HepG2 (cell line): ENCODE data around the gene AANAT. TPM values are rescaled to one million over a fixed set of nuclear protein-coding genes. Genes with fewer than 3 reads are reported as not detected.
A peak's percentile ranks its signal among the peaks of the same experiment; 100 is the strongest.

Experiments
- CCDC6 ChIP-seq: sonication (generic); formaldehyde crosslinking; IDR thresholded peaks from 2 replicates; pipeline ENCODE4 v1.8.1; 2022; ENCODE audit warnings: mild to moderate bottlenecking, missing genetic modification reagents, moderate library complexity
- GLI4 ChIP-seq: sonication (generic); formaldehyde crosslinking; IDR thresholded peaks from 2 replicates; pipeline ENCODE4 v1.5.1; 2020; ENCODE audit warnings: missing genetic modification reagents, mild to moderate bottlenecking, moderate library complexity, borderline replicate concordance
- MED8 ChIP-seq: sonication (generic); formaldehyde crosslinking; IDR thresholded peaks from 2 replicates; pipeline ENCODE4 v1.8.1; 2023; ENCODE audit warnings: mild to moderate bottlenecking, missing genetic modification reagents; ENCODE audit not compliant: insufficient replicate concordance
- MTA1 ChIP-seq: sonication (generic); formaldehyde crosslinking; IDR thresholded peaks from 2 replicates; pipeline ENCODE4 v1.4.0; 2020; ENCODE audit warnings: missing genetic modification reagents, mild to moderate bottlenecking, borderline replicate concordance
- NRL ChIP-seq: sonication (generic); formaldehyde crosslinking; IDR thresholded peaks from 2 replicates; pipeline ENCODE4 v1.5.0; 2020; ENCODE audit warnings: missing genetic modification reagents, mild to moderate bottlenecking, moderate library complexity, borderline replicate concordance
- TGIF2 ChIP-seq: IDR thresholded peaks from 2 replicates; pipeline ENCODE4 v1.6.1; 2016; ENCODE audit warnings: control low read depth, missing compliant biosample characterization
- ZNF17 ChIP-seq: sonication (generic); formaldehyde crosslinking; IDR thresholded peaks from 2 replicates; pipeline ENCODE4 v1.5.0; 2020; ENCODE audit warnings: mild to moderate bottlenecking, missing genetic modification reagents
- ZNF24 ChIP-seq: fragments of 450-650 bp; IDR thresholded peaks from 2 replicates; pipeline ENCODE4 v1.6.1; 2017; ENCODE audit warnings: antibody characterized with exemption, mild to moderate bottlenecking
- ZNF530 ChIP-seq: sonication (generic); formaldehyde crosslinking; IDR thresholded peaks from 2 replicates; pipeline ENCODE4 v1.5.0; 2020; ENCODE audit warnings: low read depth, mild to moderate bottlenecking, missing genetic modification reagents
- polyA plus RNA-seq, 8 experiments: library from polyadenylated mRNA; depleted of rRNA in 3 of 8; stranded (reverse) in 7 of 8; unstranded in 1 of 8; fragments of >200 nt; fragmentation: Illumina TruSeq in 4 of 8; extraction: Trizol in 4 of 8; gene quantifications; 2 replicates each; pipeline versions ENCODE4 v1.2.1 to v1.2.3, GENCODE V29; 2011 to 2016; ENCODE audit warnings: low read depth in 4 of 8, missing spikeins in 1 of 8, mixed read lengths in 1 of 8; ENCODE audit not compliant: insufficient read depth in 1 of 8
- total RNA-seq, 5 experiments: library from RNA; depleted of rRNA; stranded (reverse); fragments of >200 nt; fragmentation: Illumina TruSeq; extraction: Trizol; gene quantifications; 2 replicates each; pipeline ENCODE4 v1.2.3, GENCODE V29; 2016; ENCODE audit warnings: low read depth in 1 of 5
- TF ChIP-seq, protein P1 (sequence below): sonication (generic); formaldehyde crosslinking; IDR thresholded peaks from 2 replicates; pipeline ENCODE4 v1.5.0; 2020; ENCODE audit warnings: mild to moderate bottlenecking, missing genetic modification reagents, borderline replicate concordance
- TF ChIP-seq, protein P2 (sequence below): sonication (generic); formaldehyde crosslinking; IDR thresholded peaks from 2 replicates; pipeline ENCODE4; 2020; ENCODE audit warnings: missing genetic modification reagents, mild to moderate bottlenecking, borderline replicate concordance
- TF ChIP-seq, protein P3 (sequence below): sonication (generic); formaldehyde crosslinking; IDR thresholded peaks from 2 replicates; pipeline ENCODE4 v1.8.1; 2022; ENCODE audit warnings: mild to moderate bottlenecking, missing genetic modification reagents
- TF ChIP-seq, protein P4 (sequence below): IDR thresholded peaks from 2 replicates; pipeline ENCODE4 v1.6.1; 2016; ENCODE audit warnings: missing biosample characterization, missing genetic modification reagents, low read depth

AANAT gene
- total and polyA plus RNA-seq, 2 of the 13 experiments (the other 11 are each of a cell fraction or from before 2014, with no cell fraction given) = 0.07 TPM; not detected in 1

DNA sequence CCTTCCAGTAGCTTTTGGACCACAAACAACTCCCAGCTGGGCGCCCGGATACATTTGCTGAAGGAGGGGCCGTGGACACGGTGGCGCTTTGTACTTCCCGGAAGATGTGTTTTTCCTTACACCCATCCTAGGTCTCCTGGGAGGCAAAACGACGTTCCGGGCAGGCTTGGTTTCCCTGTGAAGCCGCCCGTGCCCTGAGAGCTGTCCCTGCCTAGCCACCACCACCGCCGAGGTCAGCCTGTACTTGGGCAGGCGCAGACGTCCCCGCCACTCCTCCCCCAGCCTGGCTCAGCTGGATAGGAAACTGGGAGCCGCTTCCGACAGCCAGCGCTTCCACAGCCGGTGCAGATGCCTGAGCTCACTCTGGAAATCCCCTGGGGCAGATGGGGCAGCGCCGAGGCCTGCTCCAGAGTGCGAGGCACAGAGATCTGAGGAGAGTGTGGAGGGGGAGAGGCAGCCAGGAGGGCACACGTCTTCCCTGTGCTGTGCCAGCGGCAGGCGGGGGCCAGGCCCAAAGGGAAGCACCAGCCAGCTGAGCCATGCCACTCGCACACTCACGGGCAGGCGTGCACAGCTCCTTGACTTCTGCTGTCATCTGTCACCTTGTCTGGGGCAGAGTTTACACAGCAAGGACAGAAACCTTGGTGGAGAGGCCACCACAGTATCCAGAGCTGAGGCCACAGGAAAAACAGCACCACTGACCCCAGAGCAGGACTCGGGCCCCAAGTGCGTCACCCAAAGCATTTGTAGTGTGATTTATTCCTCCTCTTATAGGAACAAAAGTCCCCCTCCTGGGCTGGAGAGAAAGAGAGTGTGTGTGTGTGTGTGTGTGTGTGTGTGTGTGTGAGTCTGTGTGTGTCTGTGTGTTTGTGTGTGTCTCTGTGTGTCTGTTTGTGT lies 30.8 kb downstream of the AANAT start (continued):
- TF ChIP-seq, protein P1, sequence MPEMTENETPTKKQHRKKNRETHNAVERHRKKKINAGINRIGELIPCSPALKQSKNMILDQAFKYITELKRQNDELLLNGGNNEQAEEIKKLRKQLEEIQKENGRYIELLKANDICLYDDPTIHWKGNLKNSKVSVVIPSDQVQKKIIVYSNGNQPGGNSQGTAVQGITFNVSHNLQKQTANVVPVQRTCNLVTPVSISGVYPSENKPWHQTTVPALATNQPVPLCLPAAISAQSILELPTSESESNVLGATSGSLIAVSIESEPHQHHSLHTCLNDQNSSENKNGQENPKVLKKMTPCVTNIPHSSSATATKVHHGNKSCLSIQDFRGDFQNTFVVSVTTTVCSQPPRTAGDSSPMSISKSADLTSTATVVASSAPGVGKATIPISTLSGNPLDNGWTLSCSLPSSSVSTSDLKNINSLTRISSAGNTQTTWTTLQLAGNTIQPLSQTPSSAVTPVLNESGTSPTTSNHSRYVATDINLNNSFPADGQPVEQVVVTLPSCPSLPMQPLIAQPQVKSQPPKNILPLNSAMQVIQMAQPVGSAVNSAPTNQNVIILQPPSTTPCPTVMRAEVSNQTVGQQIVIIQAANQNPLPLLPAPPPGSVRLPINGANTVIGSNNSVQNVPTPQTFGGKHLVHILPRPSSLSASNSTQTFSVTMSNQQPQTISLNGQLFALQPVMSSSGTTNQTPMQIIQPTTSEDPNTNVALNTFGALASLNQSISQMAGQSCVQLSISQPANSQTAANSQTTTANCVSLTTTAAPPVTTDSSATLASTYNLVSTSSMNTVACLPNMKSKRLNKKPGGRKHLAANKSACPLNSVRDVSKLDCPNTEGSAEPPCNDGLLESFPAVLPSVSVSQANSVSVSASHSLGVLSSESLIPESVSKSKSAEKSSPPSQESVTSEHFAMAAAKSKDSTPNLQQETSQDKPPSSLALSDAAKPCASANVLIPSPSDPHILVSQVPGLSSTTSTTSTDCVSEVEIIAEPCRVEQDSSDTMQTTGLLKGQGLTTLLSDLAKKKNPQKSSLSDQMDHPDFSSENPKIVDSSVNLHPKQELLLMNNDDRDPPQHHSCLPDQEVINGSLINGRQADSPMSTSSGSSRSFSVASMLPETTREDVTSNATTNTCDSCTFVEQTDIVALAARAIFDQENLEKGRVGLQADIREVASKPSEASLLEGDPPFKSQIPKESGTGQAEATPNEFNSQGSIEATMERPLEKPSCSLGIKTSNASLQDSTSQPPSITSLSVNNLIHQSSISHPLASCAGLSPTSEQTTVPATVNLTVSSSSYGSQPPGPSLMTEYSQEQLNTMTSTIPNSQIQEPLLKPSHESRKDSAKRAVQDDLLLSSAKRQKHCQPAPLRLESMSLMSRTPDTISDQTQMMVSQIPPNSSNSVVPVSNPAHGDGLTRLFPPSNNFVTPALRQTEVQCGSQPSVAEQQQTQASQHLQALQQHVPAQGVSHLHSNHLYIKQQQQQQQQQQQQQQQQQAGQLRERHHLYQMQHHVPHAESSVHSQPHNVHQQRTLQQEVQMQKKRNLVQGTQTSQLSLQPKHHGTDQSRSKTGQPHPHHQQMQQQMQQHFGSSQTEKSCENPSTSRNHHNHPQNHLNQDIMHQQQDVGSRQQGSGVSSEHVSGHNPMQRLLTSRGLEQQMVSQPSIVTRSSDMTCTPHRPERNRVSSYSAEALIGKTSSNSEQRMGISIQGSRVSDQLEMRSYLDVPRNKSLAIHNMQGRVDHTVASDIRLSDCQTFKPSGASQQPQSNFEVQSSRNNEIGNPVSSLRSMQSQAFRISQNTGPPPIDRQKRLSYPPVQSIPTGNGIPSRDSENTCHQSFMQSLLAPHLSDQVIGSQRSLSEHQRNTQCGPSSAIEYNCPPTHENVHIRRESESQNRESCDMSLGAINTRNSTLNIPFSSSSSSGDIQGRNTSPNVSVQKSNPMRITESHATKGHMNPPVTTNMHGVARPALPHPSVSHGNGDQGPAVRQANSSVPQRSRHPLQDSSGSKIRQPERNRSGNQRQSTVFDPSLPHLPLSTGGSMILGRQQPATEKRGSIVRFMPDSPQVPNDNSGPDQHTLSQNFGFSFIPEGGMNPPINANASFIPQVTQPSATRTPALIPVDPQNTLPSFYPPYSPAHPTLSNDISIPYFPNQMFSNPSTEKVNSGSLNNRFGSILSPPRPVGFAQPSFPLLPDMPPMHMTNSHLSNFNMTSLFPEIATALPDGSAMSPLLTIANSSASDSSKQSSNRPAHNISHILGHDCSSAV (CRISPR knock-in tag) = no peak
- TF ChIP-seq NRL (CRISPR knock-in tag) (peak; percentile 92; the same call in 1 of the 2 replicates), TGIF2 (CRISPR knock-in tag) (peak; percentile 84), ZNF17 (no peak), MTA1 (CRISPR knock-in tag) (peak; percentile 87; the same call in 1 of the 2 replicates), MED8 (CRISPR knock-in tag) (no peak), GLI4 (CRISPR knock-in tag) (peak; percentile 89; the same call in 1 of the 2 replicates), CCDC6 (CRISPR knock-in tag) (peak; percentile 62; the same call in 1 of the 2 replicates), ZNF24 (no peak), ZNF530 (no peak)
- TF ChIP-seq, protein P2, sequence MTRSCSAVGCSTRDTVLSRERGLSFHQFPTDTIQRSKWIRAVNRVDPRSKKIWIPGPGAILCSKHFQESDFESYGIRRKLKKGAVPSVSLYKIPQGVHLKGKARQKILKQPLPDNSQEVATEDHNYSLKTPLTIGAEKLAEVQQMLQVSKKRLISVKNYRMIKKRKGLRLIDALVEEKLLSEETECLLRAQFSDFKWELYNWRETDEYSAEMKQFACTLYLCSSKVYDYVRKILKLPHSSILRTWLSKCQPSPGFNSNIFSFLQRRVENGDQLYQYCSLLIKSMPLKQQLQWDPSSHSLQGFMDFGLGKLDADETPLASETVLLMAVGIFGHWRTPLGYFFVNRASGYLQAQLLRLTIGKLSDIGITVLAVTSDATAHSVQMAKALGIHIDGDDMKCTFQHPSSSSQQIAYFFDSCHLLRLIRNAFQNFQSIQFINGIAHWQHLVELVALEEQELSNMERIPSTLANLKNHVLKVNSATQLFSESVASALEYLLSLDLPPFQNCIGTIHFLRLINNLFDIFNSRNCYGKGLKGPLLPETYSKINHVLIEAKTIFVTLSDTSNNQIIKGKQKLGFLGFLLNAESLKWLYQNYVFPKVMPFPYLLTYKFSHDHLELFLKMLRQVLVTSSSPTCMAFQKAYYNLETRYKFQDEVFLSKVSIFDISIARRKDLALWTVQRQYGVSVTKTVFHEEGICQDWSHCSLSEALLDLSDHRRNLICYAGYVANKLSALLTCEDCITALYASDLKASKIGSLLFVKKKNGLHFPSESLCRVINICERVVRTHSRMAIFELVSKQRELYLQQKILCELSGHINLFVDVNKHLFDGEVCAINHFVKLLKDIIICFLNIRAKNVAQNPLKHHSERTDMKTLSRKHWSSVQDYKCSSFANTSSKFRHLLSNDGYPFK (CRISPR knock-in tag) = peak; percentile 78
- TF ChIP-seq, protein P3, sequence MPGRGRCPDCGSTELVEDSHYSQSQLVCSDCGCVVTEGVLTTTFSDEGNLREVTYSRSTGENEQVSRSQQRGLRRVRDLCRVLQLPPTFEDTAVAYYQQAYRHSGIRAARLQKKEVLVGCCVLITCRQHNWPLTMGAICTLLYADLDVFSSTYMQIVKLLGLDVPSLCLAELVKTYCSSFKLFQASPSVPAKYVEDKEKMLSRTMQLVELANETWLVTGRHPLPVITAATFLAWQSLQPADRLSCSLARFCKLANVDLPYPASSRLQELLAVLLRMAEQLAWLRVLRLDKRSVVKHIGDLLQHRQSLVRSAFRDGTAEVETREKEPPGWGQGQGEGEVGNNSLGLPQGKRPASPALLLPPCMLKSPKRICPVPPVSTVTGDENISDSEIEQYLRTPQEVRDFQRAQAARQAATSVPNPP (CRISPR knock-in tag) = no peak
- TF ChIP-seq, protein P4, sequence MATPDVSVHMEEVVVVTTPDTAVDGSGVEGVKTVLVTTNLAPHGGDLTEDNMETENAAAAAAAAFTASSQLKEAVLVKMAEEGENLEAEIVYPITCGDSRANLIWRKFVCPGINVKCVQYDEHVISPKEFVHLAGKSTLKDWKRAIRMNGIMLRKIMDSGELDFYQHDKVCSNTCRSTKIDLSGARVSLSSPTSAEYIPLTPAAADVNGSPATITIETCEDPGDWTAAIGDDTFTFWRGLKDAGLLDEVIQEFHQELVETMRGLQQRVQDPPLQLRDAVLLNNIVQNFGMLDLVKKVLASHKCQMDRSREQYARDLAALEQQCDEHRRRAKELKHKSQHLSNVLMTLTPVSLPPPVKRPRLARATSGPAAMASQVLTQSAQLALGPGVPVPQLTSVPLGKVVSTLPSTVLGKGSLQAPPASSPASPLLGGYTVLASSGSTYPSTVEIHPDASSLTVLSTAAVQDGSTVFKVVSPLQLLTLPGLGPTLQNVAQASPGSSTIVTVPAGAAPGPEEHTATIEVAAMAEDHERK (CRISPR knock-in tag) = no peak
